Measurements from ENCODE around the gene UCP3.

- TF ChIP-seq CTCF (IDR thresholded peaks at IDR 0.05; ENCODE audit: borderline replicate concordance, extremely low read depth, low read length, poor library complexity, severe bottlenecking) (no peak), EZH2 (IDR thresholded peaks at IDR 0.05; ENCODE audit: borderline replicate concordance, low read depth, low read length, severe bottlenecking) (no peak)
Observed at GRCh38 chr11:73957654-73958361, 51.1 kb downstream of the UCP3 start.
